Bronchial epithelial cell (primary cell): ENCODE measurements around the gene THSD4. TPM values are rescaled to one million over a fixed set of nuclear protein-coding genes. Genes with fewer than 3 reads are reported as not detected.

ENCODE experiments used
- DNase-seq: peaks from one replicate; pipeline ENCODE4 v3.0.0-alpha.2; 2010; ENCODE audit warnings: low read depth
- FAIRE-seq: peaks from 2 replicates; lab custom pipeline; 2011; peaks lifted over from hg19 to GRCh38; lab: Jason Lieb, UNC
- H3K27me3 ChIP-seq: 2 replicates; pipeline ENCODE4 v1.5.1; 2011; ENCODE audit warnings: low read length; ENCODE audit not compliant: control insufficient read depth, insufficient read depth
- H3K36me3 ChIP-seq: 2 replicates; pipeline ENCODE4 v1.5.1; 2011; ENCODE audit warnings: low read length; ENCODE audit not compliant: control insufficient read depth, insufficient read depth
- H3K4me3 ChIP-seq: 2 replicates; pipeline ENCODE4 v1.5.1; 2011; ENCODE audit warnings: mild to moderate bottlenecking, low read depth, low read length, control low read depth
- CTCF ChIP-seq: IDR thresholded peaks from 2 replicates; pipeline ENCODE4 v1.5.1; 2011; ENCODE audit warnings: mild to moderate bottlenecking, moderate library complexity, low read length, control low read depth, inconsistent platforms; ENCODE audit not compliant: insufficient read depth, severe bottlenecking
- total RNA-seq: library from RNA; depleted of rRNA; stranded (reverse); fragments of >200 nt; gene quantifications from 2 replicates; pipeline ENCODE4 v1.2.1, GENCODE V29; 2014

Gene THSD4
- total RNA-seq, 1 donor from 2014 or later, result 14.5 TPM

GRCh38 chr15:71413419-71413818 lies 298.1 kb downstream of the THSD4 start:
- Histone ChIP-seq H3K4me3 (no peak overlapping the region), H3K27me3 (no peaks in the 10 kb centered on the region), H3K36me3 (no peaks in the 10 kb centered on the region)
- no peak for TF ChIP-seq CTCF
- FAIRE-seq (no peak), DNase-seq (no peak)

GRCh38 chr15:71414853-71415252 lies 299.6 kb downstream of the THSD4 start:
- DNase-seq (no peak), FAIRE-seq (no peak)
- Histone ChIP-seq H3K36me3 (no peaks in the 10 kb centered on the region), H3K27me3 (no peaks in the 10 kb centered on the region), H3K4me3 (no peak overlapping the region)
- no peak for TF ChIP-seq CTCF

GRCh38 chr15:71422530-71423259 lies 307.4 kb downstream of the THSD4 start:
- FAIRE-seq, result peak; percentile 83
- H3K27me3 ChIP-seq, result no peaks in the 10 kb centered on the region
- no peak for TF ChIP-seq CTCF
- DNase-seq, result no peak
- H3K36me3 ChIP-seq, result no peaks in the 10 kb centered on the region
- no peak overlapping the region for H3K4me3 ChIP-seq

GRCh38 chr15:71424765-71425164 lies 309.5 kb downstream of the THSD4 start:
- DNase-seq (no peak), FAIRE-seq (no peak)
- TF ChIP-seq CTCF, result no peak
- H3K36me3 ChIP-seq, result no peaks in the 10 kb centered on the region
- H3K4me3 ChIP-seq, result no peak overlapping the region
- H3K27me3 ChIP-seq, result no peaks in the 10 kb centered on the region

- no peak for TF ChIP-seq CTCF
- Histone ChIP-seq H3K36me3 (no peaks in the 10 kb centered on the region), H3K4me3 (no peak overlapping the region), H3K27me3 (no peaks in the 10 kb centered on the region)
- FAIRE-seq (no peak), DNase-seq (no peak)
Observed at GRCh38 chr15:71425388-71425787, 310.1 kb downstream of the THSD4 start.

GRCh38 chr15:71426792-71427191 lies 311.5 kb downstream of the THSD4 start:
- DNase-seq, result no peak
- Histone ChIP-seq H3K27me3 (no peaks in the 10 kb centered on the region), H3K36me3 (no peaks in the 10 kb centered on the region), H3K4me3 (no peak overlapping the region)
- no peak for FAIRE-seq
- no peak for TF ChIP-seq CTCF
